HG03139 (cell line): ENCODE results near the gene KRT35.

Source experiments
- ATAC-seq: cut with Tn5 transposase; IDR thresholded peaks from one replicate; pipeline ENCODE4 v1.9.1; 2021; ENCODE audit not compliant: unreplicated experiment

The KRT35 gene

DNA sequence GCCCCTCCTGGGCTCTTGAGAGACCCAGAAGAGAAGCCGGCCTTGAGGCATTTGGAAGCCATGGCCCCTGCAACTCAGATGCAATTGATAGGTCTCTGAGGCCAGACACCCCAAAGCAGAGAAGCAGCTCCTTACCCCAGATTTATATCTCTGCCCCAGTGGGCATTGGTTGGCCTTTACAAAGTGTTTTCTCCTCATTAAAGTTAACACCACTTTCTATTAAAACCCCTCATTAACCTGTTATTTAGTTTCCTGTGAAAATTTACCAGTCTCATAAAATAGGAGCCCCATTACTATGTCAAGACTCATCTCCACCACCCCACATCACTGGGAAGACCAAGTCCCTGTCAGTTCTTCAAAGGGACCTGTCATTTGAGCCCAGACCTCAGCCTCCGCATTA lies at the start of gene KRT35:
KRT35 (minus strand) TSS at position 116 of the 400 bp plus-strand sequence; CDS start at position 62, 54 bp downstream.
- no peak for ATAC-seq

DNA sequence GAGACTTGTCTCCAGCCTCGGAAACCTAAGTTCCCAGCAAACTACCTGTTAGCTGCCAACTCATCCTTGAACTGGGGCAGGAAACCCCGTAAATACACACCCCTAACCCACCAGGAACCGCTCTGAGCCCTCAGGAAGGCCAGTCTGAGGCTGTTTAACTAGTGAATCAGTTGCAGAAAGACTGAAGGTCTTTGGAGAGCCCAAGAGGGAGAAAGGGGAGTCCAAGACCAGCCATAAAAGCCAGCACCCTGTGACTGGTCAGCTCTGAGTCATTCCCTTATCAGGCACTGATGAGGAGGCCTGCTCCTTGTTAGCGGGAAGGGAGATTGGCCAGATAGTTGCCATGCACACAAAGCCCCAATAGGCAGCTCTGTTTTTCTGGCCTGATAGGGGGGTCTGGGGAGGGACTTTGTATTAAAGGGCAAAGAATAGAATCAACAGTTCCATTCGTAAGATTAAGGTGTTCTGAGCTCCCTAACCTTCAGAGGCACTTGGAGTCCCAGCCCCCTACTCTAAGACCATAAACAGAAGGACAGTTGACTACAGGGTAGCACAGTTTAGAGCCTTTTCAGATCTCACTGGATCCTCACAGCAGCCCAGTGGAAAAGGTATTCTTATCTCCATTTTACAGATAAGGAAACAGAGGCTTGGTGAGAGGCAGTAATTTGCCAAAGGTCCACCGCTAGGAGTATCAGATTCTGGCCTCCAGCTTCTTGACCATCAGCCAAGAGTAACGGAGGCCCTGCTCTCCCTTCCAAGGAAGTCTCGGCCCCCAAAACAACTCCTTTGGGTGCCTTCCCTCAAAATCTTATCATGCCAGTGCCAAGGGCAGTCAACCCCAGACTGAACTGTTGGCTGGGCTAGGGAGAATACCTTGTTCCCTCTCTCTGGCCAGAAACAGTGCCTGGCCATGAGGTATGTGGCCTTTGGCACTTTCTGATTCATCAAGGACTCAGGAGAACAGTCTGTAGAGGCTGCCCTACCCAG lies 49.4 kb upstream of the KRT35 start:
- ATAC-seq, result no peak

DNA sequence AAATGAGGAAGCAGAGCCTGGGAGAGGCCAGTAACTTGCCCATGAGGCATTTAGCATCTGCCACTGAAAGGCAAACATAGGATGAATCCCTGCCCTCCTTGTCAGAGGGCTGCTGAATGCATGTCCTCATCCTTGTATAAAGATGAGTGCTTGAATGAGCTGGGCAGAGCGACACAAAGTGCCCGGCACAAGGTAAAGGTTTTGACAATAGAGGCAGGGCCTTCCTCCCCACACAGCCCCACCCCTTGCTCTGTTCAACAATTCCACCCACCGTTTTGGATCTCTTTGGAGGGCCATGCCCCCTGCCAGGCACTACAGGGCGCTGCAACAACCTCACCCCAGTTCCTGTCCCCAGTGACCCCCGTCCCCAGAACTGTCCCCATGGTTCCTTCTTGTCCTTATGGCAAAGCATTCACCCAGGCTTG lies 48.6 kb upstream of the KRT35 start:
- ATAC-seq, result no peak

- no peak for ATAC-seq
Measured at GRCh38 chr17:41528959-41529353, 48.0 kb upstream of the KRT35 start.

GRCh38 chr17:41527063-41528023 lies 46.4 kb upstream of the KRT35 start:
- no peak for ATAC-seq

DNA sequence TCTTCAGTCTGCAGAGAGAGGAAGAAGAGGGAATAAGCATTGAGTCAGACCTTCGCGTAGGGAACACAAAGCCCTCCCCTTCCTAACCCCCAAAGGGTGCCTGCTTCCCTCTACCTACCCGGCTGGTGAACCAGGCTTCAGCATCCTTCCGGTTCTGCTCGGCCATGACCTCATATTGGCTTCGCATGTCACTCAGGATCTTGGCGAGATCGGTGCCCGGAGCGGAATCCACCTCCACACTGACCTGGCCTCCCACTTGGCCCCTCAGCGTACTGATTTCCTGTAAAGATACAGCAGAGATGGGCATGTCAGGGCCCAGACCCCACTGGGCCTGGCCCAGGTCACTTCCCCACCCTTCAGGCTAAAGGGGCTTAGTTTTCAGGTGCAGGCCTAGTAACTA lies 43.3 kb upstream of the KRT35 start:
- no peak for ATAC-seq

DNA sequence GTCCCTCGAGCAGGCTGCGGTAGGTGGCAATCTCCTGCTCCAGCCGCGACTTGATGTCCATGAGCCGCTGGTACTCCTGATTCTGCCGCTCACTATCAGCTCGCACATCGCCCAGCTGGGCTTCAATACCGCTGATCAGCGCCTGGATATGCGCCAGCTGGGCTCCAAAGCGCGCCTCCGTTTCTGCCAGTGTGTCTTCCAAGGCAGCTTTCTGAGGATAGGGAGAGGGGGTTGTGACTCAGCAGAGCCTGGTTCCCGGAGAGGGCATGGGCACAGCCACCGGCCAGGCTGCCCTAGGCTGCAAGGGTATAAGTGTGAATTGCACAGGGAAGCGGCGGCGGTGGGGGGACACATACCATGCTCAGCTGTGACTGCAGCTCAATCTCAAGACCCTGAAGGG lies 42.8 kb upstream of the KRT35 start:
- no peak for ATAC-seq

DNA sequence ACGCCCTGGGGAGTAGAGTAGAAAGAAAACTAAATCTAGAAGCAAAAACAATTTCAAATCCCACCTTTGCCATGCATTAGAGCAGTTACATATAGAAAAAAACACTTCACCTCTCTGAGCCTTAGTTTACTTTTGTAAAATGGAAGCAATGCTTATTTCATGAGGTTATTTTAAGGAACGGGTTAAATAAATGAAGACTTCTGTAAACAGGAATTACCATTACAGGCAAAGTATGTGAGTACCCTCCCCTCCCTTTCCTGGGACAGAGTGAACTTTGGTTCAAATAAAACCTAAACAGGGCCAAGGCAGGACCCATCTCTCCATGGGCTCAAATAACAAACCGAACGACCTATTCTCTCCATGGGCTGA lies 42.3 kb upstream of the KRT35 start:
- no peak for ATAC-seq

GRCh38 chr17:41522301-41523224 lies 41.6 kb upstream of the KRT35 start:
- no peak for ATAC-seq

DNA sequence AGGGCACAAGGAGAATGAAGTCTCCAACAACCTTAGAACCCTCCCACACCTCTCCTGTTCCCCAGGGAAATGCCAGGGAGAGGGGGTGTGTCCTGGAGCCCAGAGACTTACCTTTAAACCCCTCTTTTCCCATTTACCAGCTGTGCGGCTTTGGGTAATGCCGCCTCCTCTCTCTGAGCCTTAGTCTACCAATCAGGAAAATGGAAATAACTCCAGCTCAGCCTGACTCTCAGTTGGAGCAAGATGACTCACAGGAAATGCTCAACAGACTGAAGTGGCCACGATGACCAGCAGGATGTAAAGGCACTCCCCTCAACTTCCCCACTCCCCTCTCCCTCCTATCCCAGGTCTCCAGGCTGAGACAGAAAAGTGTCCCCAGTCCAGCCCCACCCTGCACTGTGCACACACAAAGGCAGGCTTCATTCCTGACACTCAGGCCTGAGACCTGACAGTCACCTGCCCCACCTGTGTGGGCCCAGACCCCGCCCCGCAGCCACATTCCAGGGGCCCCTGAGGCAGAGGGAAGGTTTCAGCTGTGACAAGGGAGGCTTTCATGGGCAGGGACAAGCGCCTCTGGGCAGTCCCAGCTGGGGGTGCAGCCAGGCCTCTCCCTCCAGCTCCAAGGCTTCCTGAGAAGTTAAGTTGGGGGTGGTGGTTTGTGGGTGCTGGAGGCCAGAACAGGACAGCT lies 40.8 kb upstream of the KRT35 start:
- no peak for ATAC-seq

- no peak for ATAC-seq
Measured at GRCh38 chr17:41520821-41521521, 40.0 kb upstream of the KRT35 start.

GRCh38 chr17:41519501-41520224 lies 38.7 kb upstream of the KRT35 start:
- ATAC-seq, result no peak

DNA sequence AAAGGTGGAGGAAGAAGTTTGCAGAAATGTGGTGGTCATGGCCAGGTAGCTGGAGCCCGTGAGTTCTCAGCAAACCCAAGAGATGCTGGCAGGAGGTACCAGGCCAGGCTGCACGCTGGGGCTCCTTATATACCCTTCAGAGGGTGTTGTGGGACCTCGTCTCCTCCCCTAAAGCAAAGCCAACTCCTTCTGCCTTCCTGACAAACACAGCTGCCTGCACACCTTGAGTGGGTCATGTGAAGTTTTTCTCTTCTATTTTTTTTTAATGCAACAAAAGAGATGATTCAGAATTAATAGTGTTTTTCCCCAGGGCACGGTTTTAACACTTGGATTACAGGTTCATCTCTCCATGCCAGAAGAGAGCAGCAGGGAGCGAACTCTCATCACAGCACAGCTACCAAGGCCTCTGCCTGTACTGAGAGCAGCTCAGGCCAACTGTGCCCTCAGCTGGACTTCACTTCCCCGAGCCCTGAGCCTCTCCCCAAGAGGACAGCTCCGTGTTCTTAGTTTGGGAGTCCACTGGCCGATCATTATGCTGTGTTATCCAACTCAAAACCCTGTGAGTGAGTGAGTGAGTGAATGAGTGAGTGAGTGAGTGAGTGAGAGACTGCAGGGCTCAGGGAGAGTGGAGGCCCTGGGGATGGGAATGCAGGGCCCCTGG lies 38.0 kb upstream of the KRT35 start, which contains the start of gene KRT15:
KRT15 (minus strand) TSS at position 102 of the 661 bp plus-strand sequence; CDS start at position 39, 63 bp downstream.
- ATAC-seq, result no peak

DNA sequence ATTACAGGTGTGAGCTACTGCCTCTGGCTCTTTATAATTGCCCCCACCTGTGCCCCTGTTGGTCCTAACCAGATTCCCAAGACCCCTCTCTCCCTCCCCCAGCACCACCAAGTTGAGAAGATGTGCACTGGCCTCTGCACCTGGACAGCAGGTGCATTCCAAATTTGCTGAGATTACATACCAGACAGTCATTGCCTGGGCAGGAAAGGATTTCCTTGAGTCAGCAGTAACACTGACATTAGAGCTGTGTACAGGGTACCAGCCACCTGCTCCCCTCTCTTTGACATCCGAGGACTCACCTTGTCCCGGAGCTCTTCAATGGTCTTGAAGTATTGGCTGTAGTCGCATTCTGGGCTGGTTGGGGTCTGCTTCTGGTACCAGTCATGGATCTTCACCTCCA lies 37.1 kb upstream of the KRT35 start:
- ATAC-seq, result no peak

GRCh38 chr17:41516830-41517283 lies 35.9 kb upstream of the KRT35 start:
- no peak for ATAC-seq

- ATAC-seq, result no peak
Measured at GRCh38 chr17:41516147-41516829, 35.3 kb upstream of the KRT35 start.

DNA sequence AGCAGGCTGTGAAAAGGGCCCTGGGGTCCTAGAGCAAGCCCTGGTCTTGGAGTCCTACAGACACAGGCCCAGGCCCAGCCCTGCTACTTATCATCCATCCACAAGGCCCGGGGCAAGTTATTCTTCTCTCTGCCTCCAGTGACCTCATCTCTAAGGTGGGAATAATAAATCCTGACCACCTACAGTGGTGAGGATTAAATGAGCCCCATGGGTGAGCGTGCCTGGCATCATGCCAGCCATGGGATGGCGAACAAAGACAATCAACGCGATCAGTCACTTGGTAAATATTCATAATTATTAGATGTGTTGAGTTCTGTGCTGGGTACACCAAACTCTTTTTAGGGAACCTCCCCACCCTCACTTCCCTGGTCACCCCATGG lies 32.2 kb upstream of the KRT35 start:
- no peak for ATAC-seq
